ENCODE data around the gene MLH3.

MLH3 gene

DNA sequence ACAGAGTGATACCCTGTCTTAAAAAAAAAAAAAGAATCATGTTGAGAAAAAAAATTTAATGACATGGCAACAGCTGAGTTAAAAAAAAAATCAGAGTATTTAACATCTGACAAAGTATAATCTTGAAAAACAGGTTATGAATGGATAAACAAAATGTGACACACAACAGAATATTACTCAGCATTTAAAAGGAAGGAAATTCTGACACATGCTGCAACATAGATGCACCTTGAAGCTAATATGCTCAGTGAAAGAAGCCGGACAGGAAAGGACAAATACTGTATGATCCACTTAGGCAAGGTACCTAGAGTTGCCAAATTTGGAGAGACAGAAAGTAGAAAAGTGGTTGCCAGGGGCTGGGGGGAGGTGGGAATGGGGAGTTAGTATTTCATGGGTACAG lies 67.9 kb downstream of the MLH3 start:
- no peak for DNase-seq

DNA sequence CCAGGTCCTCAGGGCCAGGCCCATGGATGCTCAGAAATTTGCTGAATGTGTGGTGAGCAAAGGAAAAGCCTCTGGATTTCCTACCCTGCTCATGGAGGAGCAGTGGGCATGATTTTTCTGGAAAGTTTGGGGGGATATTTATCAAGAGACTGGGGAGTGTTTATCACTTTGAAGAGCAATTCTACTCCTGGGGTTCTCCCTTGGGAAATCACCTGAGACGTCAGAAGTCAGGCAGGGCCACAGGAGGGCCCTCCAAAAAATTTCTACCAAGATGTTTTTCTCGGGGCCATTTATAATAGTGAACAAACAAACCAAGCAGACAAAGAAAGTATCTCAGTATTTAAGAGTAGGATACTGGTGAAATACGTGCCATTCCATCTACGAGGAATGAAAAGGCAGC lies 68.6 kb downstream of the MLH3 start:
- no peak for DNase-seq

DNA sequence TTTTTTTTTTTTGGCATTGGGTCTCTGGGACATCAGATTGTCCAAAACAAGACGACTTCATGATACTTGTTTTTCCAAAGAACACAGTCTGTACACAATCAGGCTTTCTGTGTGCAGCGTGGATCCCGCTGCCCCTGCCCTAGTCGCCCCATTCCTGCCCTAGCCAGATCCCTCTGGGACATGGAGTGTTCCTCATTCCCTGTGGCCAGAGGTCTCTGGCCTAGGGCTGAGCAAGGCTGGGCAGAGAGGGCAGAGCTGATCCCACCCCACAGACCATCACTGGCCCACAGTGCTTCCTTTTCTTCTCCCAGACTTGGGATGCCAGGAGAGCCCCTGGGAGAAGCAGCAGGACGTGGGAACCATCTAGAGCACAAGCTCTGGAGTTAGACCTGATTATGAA lies 69.4 kb downstream of the MLH3 start:
- no peak for DNase-seq

DNA sequence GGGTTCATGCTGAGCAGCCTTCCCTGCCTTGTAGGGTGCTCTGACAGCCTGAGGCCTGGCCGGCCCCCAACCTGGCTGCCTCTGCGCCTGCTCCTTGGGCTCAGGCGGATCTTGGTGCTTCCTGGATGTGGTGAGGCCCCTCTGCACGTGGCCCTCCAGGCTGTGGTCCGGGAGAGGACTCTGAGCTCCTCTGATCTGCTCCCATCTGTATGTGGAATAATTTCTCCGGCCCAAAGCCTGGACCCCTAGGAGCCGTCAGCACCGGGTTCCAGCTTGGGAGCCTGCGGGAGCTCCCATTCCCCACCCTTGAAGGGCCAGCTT lies 69.8 kb downstream of the MLH3 start:
- no peak for DNase-seq

DNA sequence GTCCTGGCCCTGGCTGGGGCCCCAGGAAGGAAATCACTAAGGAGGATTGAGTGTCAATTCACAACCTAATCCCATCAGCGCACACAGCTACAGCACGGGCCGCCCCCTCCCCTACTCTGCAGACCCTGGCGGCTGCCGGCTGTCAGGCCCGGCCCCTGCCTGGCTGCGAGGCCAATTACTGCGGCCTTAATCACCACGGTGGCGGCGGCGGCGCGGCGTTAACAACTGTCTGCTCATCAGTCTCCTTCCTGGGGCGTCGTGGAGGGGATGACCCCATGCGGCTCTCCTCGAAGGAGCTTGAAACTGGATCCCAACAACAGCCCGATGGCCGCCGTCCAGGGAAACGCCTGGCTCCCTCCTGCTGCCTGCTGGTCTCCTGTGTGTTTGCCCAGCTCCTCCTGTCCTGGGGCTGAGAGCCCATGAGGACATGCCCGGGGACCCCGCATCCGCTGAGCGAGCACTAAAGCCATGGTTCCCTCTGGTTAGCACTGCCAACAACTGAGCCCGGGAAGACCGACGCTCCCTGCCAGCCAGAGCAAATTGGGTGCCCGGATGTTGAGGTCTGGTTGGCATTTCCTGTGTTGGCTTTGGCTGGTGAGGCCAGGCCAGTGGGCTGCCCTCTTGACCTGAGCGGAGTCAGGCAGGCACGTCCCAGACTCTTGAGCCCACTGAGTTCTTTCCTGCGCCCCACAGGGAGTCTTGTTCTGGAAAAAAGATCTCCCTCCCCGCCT lies 70.4 kb downstream of the MLH3 start:
- DNase-seq, result peak; percentile 70

DNA sequence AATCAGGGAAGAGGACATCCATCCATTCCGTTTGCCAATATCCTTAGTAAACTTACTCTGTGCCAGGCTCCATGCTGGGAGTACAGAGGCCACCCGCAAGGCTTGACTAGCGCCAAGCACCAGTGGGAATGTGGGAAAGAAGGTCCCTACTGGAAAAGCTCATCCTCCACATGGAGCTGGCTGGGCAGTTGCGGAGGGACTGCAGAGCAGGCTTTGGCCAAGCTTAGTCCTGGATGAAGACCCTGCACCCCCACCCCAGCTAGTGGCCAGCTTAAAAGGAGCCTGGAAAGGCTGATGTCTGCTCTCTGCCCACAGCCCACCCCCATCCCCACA lies 70.9 kb downstream of the MLH3 start:
- DNase-seq, result peak; percentile 52

DNA sequence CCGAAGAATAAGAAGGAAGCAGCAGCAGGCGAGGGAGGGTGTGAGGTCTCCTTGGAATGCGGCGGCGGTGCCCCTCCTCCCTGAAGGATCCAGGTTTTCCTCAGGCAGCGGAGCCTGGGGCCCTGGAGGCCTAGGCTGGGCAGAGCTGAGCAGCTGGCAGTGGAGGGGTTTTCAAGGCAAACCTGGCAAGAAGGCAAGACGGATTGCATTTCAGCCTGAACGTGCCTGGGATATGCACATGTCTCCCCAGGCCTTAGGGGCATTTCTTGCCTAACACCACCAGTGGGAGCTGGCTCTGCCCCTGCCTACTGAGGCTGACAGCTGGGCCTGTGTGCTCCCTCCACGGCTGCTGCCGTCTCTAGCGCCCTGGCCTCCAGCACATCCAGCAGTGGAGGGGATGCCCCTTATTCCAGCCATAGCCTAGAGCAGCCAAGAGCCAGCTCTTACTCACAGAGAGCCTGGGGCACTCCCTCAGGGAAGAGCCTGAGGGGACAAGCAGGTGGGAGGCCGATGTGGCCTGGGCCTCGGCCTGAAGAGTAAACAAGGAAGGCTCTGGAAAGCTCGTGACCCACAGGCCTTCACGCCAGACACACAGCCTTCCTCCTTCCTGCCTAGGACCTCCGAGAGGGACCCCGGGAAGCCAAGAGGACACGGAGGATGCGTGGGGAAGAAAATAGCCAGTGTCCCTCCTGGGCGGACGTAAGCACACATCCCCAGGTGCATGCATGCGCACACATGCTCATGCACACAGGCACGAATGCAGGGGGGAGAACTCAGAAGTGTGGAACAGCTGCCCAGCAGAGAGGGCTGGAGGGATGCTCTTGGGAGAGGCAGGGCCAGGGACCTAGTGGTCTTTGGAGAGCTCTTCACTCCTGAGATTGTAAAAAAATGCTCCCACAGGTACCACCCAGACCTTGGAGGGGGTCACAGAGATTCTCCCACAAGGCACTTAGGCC lies 71.5 kb downstream of the MLH3 start:
- DNase-seq, result peak; percentile 60

DNA sequence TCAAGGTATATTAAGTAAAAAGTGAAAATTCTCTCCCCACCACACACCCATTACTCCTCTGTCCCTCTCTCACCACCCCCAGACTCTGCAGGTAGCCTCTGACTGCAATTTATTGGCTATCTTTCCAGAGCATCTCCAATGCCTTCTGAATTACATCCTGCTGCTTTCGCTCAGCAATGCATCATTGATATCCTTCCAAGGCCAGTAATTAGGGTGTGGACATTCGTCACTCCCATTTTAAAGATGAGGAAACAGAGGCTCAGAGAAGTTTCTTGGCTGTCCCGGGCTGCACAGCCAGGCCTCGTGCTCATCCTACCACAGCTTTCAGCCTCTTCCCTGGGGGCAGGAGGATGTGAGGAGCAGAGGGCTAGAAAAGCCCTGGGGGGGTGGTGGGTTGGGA lies 72.2 kb downstream of the MLH3 start:
- no peak for DNase-seq

DNA sequence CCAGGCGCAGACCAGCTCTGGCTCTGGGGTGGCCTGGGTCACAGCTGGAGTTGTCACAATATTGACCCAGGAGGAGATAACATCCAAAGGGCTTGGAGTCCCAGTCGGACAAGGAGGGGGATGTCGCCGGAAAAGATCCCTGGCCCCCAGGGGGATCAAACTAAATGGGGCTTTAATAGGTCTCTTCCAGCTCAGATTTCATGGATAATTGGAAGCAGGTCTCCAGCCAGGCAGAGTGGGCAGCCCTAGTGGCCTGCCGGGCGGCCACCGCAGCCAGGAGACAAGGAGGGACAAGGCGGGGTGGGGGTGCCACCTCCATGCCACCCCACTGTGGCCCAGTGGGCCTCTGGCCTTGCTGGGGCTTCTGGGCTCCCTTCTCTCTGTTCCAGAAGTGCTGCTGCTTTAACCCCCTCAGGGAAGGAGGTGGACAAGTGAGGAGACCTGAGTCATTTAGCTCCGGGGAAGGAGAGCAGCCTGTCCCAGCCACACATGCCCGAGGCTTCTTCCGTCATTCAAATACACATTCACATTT lies 72.8 kb downstream of the MLH3 start:
- no peak for DNase-seq

DNA sequence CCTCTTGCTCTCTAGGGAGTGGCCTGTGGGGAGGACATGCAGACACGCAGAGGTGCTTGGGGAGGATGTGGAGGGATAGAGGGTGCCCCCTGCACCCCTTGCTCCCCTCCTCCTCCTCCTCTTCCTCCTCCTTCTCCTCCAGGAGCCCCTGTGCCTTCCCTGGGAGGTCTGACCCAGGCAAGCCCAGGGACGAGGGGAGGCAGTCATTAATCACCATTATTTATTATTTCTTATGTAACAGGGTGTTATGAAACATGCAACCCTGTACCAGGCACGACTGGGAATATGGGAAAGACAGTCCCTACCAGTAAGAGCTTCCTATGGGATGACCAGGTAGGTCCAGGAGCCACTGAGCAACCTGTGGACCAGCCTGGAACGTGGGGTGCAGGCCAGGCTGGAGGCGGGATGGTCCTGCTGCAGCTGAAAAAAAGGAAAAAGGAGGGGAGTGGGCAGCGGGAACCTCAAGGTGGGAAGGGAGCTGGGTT lies 73.3 kb downstream of the MLH3 start:
- no peak for DNase-seq

DNA sequence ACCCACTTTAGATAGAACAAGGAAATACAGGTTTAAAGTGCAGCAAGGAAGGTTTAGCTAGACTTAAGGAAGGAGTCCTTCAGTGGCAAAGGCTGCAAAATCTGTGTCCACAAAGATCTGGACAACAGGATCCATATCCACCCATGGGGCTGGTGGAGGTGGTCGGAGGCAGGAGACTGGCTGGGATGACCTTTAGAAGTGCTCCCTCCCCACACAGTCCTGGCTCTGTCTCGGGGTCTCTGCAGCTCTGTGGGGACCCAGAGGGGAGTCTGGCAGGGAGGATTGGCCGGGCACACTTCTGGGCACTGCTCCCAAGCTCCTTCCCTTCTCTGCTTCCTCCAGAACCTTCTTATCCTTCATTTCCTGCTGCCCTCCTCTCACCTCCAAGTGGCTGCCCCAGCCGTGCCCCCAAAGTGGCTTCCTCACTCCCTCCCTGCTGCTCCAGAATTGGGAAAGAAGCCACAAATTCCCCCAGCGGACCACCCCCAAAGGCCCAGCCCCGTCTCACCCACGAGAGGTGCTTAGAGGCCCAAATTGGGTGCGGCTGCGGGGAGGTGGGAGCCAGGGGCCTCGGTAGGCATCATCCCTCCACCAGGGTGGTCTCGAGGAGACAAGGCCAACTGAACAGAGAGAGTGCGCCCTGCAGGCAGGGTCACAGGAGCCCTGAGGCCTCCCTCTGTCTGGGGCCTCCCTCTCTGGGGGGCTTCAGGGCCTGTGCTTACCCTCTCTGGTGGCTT lies 73.9 kb downstream of the MLH3 start:
- no peak for DNase-seq

DNA sequence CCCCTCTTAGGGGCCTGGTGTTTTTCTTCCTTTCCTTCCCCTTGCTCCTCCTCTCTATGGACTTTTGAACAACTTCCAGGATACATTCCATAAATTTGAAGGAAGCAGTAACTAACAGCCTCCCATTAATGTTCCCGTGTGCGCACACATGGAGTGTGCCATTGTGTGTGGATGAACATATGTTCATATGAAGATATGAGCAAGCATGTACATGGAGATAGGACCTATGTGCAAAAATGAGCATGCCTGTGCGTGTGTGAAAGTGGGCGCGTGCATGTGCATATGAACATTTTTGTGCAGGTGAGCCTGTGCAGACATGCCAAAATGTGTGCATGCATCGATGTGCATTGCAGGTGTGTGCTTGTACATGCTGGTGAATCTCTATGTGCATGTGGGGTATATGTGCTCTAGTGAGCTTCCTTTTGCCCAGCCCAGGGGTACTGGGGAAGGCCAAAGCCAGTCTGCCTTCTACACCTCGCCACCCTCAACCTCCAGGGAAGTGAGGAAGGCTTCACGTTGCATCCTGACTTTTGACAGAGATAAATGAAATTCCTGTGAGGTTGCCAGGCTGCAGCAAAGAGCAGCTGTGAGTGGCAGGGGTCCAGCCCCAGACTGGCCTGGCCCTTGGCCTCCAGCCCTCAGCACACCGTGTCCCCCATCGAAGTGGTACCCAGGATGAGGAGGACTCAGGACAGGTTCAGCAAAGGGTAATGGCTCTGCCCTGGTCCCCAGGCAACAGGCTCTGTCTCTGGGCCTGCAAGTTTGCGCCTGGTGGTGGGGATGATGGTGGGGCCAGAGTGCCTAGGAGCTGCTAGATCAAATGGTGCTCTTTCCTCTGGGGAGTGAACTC lies 74.8 kb downstream of the MLH3 start:
- no peak for DNase-seq

DNA sequence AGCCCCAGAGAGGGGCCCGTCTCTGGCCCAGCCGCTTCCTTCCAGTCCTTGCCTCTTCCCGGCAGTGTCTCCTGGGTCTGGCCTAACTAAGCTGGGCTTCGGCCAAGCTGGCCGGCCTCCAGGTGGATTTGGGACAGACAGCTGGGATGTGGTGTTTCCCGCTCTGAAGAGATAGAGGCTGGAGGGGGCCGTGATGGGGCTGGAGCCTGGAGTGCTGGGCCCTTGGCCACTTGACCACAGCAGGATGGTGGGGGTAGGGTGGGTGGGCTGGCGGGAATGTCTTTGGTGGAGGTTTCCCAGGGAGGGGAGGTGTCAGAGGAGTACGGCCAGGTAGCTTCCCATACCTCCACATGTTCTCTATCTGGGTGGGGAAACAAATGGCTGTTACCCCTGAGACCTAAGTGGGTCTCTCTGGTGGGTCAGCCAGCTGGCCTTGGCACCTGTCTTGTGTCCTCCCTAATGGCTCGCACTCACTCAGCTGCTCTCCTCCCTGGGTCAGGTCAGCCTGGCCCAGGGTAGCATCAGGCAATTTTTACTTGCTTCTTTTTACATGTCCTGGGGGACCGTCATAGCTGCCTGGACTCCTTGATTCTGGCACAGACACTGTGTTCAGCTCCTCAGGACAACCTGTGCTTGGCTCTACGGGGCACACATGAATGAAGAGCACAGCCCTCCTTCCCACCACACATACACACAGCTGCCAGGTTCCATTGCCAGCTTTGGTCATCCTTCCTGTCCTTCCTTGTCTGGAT lies 76.0 kb downstream of the MLH3 start:
- no peak for DNase-seq

DNA sequence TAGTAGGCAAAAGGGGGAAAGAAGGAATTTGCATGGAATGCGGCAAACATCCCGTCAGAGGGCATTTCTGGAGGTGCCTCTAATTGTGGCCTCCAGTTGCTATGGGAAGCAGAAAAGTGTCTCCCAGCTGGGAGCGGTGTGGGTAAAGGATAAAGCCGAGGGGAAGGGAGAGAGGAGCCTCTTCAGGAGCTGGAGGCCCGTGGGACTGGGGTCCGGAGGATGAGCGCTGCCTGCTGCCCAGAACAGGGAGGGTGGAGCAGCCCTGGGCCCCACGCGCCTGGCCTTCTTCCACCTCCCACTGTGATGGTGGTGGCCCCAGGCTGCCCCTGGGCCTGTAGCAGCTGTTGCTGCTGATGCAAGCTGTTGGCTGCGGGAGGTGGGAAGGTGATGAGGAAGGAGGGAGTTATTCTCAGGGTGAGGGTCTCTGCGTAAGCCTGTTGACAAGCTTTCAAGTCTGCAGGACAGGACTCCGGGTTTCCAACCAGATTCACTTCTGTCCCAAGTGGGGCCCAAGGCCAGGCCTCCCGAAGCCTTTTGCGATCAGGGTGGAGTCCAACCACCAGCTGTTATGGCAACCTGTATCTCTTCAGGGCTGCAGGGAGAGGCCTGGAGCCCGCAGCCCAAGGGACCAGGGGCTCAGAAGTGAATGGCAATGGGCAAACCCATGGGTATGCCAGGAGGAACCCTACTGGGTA lies 76.8 kb downstream of the MLH3 start:
- DNase-seq, result no peak

DNA sequence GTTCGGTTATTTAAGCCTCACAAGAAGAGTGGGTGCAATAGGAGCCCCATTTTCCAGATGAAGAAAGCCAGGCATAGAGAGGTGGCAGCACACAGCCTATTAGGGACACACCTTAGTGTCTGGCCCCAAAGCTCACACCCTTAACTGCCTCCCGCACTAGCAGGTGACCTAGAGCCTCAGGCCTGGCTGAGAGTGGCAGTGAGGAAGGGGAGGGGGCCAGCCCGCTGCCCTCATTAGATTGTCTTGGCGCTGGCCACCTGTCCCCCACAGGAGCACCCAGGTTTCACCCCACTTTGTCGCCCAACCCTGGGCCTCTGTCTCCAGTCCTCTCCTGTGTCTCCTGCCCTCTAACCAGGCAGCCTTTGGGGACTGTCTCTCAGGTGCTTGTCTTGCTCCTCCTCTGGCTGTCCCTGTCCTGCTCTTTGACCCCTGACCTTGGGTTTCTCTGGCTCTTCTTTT lies 77.3 kb downstream of the MLH3 start:
- DNase-seq, result no peak

DNA sequence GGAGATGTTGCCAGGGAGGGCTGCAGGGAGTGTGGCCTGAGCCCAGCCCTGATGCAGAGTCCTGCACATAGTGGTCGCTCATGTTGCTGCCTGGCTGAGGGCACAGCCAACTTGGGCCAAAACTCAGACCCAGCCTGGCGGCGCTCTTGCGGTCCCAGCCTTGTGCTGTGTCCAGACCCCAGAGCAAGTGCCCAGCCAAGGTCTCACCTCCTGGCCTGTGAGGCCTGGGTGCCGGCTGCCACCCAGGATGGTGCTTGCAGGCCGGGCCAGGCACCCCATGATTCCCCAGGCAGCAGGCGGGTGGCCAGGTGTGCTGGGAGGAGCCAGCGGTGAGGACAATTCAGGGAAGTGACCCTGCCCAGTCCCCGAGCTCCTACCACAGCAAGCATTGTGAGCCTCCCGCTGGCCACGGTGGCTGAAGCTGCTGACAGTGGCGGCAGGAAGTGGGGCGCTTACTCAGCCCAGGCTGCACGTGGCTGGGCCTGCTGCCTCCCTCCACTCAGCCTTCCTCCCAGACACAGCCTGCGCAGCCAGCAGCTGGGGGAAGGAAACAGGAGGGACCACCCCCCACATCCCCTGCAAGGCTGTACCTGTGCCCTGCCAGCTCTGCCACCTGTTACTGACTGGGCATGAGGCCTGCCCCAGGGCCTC lies 78.1 kb downstream of the MLH3 start:
- peak; percentile 46 for DNase-seq

DNA sequence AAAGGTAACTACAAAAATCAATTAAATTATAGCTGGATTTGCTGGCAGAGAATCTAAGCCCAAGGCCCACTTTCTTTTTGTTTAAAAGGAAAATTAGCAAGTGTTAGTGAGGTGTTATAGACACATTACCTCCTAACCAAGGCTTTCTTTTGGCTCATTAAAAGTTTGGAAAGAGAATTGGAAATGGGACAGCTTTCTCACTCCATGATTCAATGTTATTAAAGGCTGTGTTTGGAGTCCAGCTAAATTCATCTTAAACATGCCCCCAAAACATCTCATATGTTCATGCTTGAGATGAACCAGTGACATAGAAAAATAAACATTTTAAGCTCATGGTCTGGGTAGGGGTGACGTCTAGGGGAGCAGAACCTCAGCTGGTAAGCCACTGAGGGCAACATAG lies 82.5 kb downstream of the MLH3 start:
- DNase-seq, result no peak

DNA sequence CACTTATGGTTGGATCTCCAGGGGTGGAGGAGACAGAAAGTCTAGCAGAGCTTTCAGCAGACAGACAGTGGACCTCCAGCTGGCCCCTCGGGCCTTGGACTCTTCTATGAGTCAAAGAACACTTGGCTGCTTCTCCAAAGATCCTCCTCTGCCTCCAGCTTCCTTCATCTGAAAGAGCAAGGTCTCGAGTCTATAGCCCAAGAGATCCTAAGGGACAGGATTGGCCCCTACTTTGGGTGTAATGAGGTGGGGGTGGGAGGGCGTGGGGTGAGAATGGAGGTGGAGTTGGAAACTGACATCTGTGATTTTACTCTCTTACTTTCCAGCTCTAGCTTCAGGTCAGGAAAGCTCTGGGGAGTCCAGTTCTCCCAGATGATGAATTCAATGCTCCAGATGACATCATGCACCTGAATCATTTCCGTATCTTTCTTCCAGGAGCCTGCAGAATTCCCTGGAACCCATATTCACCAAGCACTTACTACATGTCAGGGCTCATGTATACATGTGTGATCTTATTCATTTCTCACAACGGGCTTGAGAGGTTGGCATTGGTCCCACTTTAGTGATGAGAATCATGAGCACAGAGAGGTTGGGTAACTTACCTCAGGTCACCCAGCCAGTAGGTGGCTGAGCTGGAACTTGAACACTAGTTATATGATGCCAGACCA lies 85.6 kb downstream of the MLH3 start:
- DNase-seq, result peak; percentile 44

DNA sequence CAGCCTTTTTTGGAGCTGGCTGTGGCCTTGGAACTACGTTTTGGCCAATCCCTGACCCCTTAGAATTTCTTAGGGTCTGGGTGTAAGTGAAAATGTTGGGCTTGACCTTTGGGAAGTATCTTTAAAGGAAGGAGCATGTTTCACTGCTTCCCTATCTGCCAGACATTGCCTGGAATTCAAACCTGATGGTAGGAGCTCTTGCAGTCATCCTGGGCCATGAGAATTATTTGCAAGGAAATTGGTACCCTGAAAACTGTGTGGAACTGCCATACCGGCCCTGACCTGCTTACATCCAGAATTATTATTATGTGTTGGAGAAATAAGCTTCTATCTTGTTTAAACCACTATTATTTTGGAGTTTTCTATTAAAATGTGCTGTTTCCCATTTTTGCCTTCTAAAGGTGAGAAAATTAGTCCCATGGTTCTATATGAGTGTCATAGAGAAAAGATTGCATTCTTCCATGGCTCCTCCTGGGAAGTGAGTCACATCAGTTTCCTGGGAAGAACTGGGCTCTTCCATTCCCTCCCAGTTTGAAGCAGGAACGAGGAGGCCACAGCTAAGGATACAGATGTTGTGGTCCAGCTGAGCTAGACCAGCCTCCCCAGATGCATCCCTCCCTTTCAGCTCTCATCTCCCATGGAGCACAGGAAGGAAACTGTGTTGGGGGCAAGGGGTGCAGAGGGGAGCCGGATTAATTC lies 86.3 kb downstream of the MLH3 start:
- DNase-seq, result peak; percentile 69

Measured in fibroblast of skin of scalp (primary cell).